Left lung (tissue), 10 donors: ENCODE results near the gene BCL2L1. TPM values are rescaled to one million over a fixed set of nuclear protein-coding genes. Genes with fewer than 3 reads are reported as not detected.
A peak's percentile ranks its signal among the peaks of the same experiment; 100 is the strongest.

ENCODE experiments used
- ATAC-seq: fragments of 200-7000 bp; cut with Tn5 transposase; one replicate; pipeline ENCODE4 v1.9.1; 2020; ENCODE audit warnings: moderate library complexity
- DNase-seq, 4 donors: peaks; one replicate each; pipeline ENCODE4 v3.0.0-alpha.2; 2013 to 2020
- H3K27ac ChIP-seq, 2 donors: fragments of 200-600 bp; sonication (generic) in 1 of 2; one replicate each; pipeline versions ENCODE4 v1.5.0 to v1.8.0; 2020 to 2021
- H3K27me3 ChIP-seq, 2 donors: fragments of 200-600 bp; sonication (generic) in 1 of 2; one replicate each; pipeline versions ENCODE4 v1.5.0 to v1.8.0; 2020 to 2021
- H3K36me3 ChIP-seq, 2 donors: fragments of 200-600 bp; sonication (generic) in 1 of 2; one replicate each; pipeline versions ENCODE4 v1.5.0 to v1.8.0; 2020 to 2021
- H3K4me1 ChIP-seq, 2 donors: fragments of 200-600 bp; one replicate each; pipeline ENCODE4 v1.8.0; 2021
- H3K4me3 ChIP-seq, 2 donors: fragments of 200-600 bp; sonication (generic) in 1 of 2; one replicate each; pipeline versions ENCODE4 v1.5.0 to v1.8.0; 2020 to 2021; ENCODE audit warnings: mild to moderate bottlenecking in 1 of 2
- H3K9me3 ChIP-seq, 2 donors: fragments of 200-600 bp; sonication (generic) in 1 of 2; one replicate each; pipeline versions ENCODE4 v1.5.0 to v1.8.0; 2020 to 2021
- CTCF ChIP-seq, 2 donors: fragments of 200-600 bp; sonication (generic) in 1 of 2; IDR thresholded peaks; one replicate each; pipeline versions ENCODE4 v1.5.0 to v1.8.0; 2021; ENCODE audit warnings: antibody characterized with exemption in 2 of 2
- intact Hi-C, 2 donors: fragments of 100-400 bp; cut with DNase I; formaldehyde crosslinking; loops; one replicate each; pipeline versions ENCODE4 v1.11.2 to v1.14.2; 2022
- polyA plus RNA-seq, 6 donors: library from polyadenylated mRNA; unstranded; fragments of 120-200 nt; gene quantifications; one replicate each; pipeline ENCODE4 v1.2.1, GENCODE V29; 2013; ENCODE audit not compliant: insufficient read length in 6 of 6
- total RNA-seq, 2 donors: library from RNA; stranded (reverse); fragmentation: NEBNext Ultra II Directional; extraction: Animal tissue kit (Norgen Biotek cat#: 25700); gene quantifications; one replicate each; pipeline ENCODE4 v1.2.1, GENCODE V29; 2021
- donor health status: DM: no; HTN: yes; CAD: no.
- donor health status: DM: no; HTN: no; CAD: no.

Gene BCL2L1
- total and polyA plus RNA-seq, 8 donors: 43.3 to 181 (median 56.7) TPM

GRCh38 chr20:31738729-31739549, 16.3 kb upstream of the BCL2L1 start, which contains the start of gene TPX2:
TSS of gene TPX2 (plus strand) at chr20:31739290. CDS start at chr20:31757477, 18,187 bp downstream.
- Histone ChIP-seq H3K4me3 (peak within 1 kb of the TSS; percentile 70 to 83), H3K27me3 (no peaks in the 10 kb centered on the region), H3K36me3 (no peaks in the 10 kb centered on the region), H3K4me1 (peaks cover 0 to 25% of the 10 kb centered on the region in 2 donors), H3K27ac (peak within 1 kb of the TSS; percentile 68 to 76), H3K9me3 (no peaks in the 10 kb centered on the region)
- intact Hi-C loops: no loop called here
- ATAC-seq: peak; percentile 99
- DNase-seq: peak; percentile 93 to 97 (median 94)
- TF ChIP-seq CTCF (IDR thresholded peaks at IDR 0.05): no peak

GRCh38 chr20:31731321-31731717, 8.7 kb upstream of the BCL2L1 start:
- intact Hi-C loops: no loop called here
- no peaks in the 10 kb centered on the region for H3K27me3 ChIP-seq

GRCh38 chr20:31723319-31724078, 831 bp upstream of the BCL2L1 start:
- Histone ChIP-seq H3K4me1 (peaks cover 7 to 48% of the 10 kb centered on the region in 2 donors), H3K27ac (peak overlapping the region; percentile 97 to 99), H3K36me3 (peaks cover 0 to 22% of the 10 kb centered on the region in 2 donors), H3K9me3 (no peaks in the 10 kb centered on the region), H3K27me3 (no peaks in the 10 kb centered on the region), H3K4me3 (peak overlapping the region; percentile 65 to 85)
- intact Hi-C loops: loop anchor here (5.0 to 10.0 kb wide), 2 partner anchors 56 to 59 kb away; no protein-coding TSS in a partner anchor
- ATAC-seq (peak; percentile 94), DNase-seq (peak; percentile 98 to 99 (median 99))
- peak; percentile 87 to 88 for TF ChIP-seq CTCF (IDR thresholded peaks at IDR 0.05)

More at GRCh38 chr20:31731321-31731717, 8.7 kb upstream of the BCL2L1 start:
- H3K4me3 ChIP-seq: no peak overlapping the region
- ATAC-seq (no peak), DNase-seq (no peak)
- no peaks in the 10 kb centered on the region for H3K9me3 ChIP-seq
- peaks cover 0 to 8% of the 10 kb centered on the region in 2 donors for H3K4me1 ChIP-seq
- no peaks in the 10 kb centered on the region for H3K36me3 ChIP-seq
- no peak overlapping the region for H3K27ac ChIP-seq
- TF ChIP-seq CTCF (IDR thresholded peaks at IDR 0.05): no peak

DNA sequence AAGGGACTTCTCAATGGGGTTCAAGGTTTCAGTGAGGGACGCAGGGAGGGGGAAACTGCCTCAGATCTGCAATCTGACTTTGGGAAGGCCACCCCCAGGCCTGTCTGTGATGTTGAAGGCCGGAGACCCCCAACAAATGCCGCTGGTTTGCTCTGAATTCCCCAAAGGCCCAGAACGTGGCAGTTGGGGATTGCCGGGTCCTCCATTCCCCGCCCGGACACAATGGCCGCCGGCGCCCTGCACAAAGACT, 326 bp upstream of the BCL2L1 start:
- intact Hi-C loops: loop anchor here (5.0 to 10.0 kb wide), 2 partner anchors 56 to 58 kb away; no protein-coding TSS in a partner anchor
- no peak for ATAC-seq

More for the DNA sequence above, 326 bp upstream of the BCL2L1 start:
- Histone ChIP-seq H3K4me1 (peaks cover 12 to 53% of the 10 kb centered on the region in 2 donors), H3K36me3 (peaks cover 0 to 22% of the 10 kb centered on the region in 2 donors), H3K27me3 (no peaks in the 10 kb centered on the region), H3K4me3 (peak overlapping the region; percentile 65 to 85), H3K9me3 (no peaks in the 10 kb centered on the region), H3K27ac (peak overlapping the region; percentile 97 to 99)
- TF ChIP-seq CTCF (IDR thresholded peaks at IDR 0.05): peak; percentile 0 to 14
- no peak for DNase-seq
